ENCODE measurements around the gene LMNTD2. TPM values are rescaled to one million over a fixed set of nuclear protein-coding genes. Genes with fewer than 3 reads are reported as not detected.

The LMNTD2 gene
- total RNA-seq, 2 experiments from 2014 or later: 0.23 to 1.3 TPM

- Mint-ChIP-seq H3K27ac (peak overlapping the region; percentile 75), H3K4me1 (peaks cover 19% of the 10 kb centered on the region), H3K4me3 (peak overlapping the region; percentile 73), H3K36me3 (peaks cover 4% of the 10 kb centered on the region), H3K9me3 (ENCODE audit: low read depth) (no peaks in the 10 kb centered on the region), H3K27me3 (peaks cover 11% of the 10 kb centered on the region)
- CTCF ChIA-PET: interaction anchor here (1.0 to 2.9 kb wide), 4 partner anchors 14 to 162 kb away, joined by 3 to 14 read pairs (median 4); no protein-coding TSS in a partner anchor
- DNase-seq (no peak), ATAC-seq (no peak)
These were observed 8.8 kb upstream of the LMNTD2 start for GRCh38 chr11:569158-569885.

- peak overlapping the region; percentile 75 for H3K27ac Mint-ChIP-seq
- peak; percentile 94 for ATAC-seq
- CTCF ChIA-PET: interaction anchor here (1.0 to 2.9 kb wide), 5 partner anchors 14 to 162 kb away, joined by 3 to 14 read pairs (median 3); no protein-coding TSS in a partner anchor
These were observed 8.0 kb upstream of the LMNTD2 start for GRCh38 chr11:568306-569157.

GRCh38 chr11:567629-568292 is 7.2 kb upstream of the LMNTD2 start:
- H3K9me3 Mint-ChIP-seq (ENCODE audit: low read depth): no peaks in the 10 kb centered on the region
- peak overlapping the region; percentile 80 for H3K4me3 Mint-ChIP-seq
- DNase-seq (peak; percentile 40), ATAC-seq (no peak)
- H3K4me1 Mint-ChIP-seq: peaks cover 16% of the 10 kb centered on the region
- CTCF ChIA-PET: interaction anchor here (1.0 to 2.9 kb wide), 4 partner anchors 13 to 132 kb away, joined by 3 to 14 read pairs (median 4); no protein-coding TSS in a partner anchor
- peaks cover 5% of the 10 kb centered on the region for H3K36me3 Mint-ChIP-seq
- no peaks in the 10 kb centered on the region for H3K27me3 Mint-ChIP-seq
- peak overlapping the region; percentile 46 for H3K27ac Mint-ChIP-seq

More at GRCh38 chr11:568306-569157, 8.0 kb upstream of the LMNTD2 start:
- Mint-ChIP-seq H3K27me3 (peaks cover 5% of the 10 kb centered on the region), H3K36me3 (peaks cover 4% of the 10 kb centered on the region), H3K9me3 (ENCODE audit: low read depth) (no peaks in the 10 kb centered on the region), H3K4me1 (peaks cover 16% of the 10 kb centered on the region), H3K4me3 (peak overlapping the region; percentile 80)
- DNase-seq: peak; percentile 96

- ATAC-seq (no peak), DNase-seq (peak; percentile 40)
- CTCF ChIA-PET: interaction anchor here (1.1 to 2.9 kb wide), 4 partner anchors 8 to 133 kb away, joined by 3 to 14 read pairs (median 4); partner anchors contain the start of gene PHRF1
- H3K36me3 Mint-ChIP-seq: peaks cover 5% of the 10 kb centered on the region
- H3K27me3 Mint-ChIP-seq: no peaks in the 10 kb centered on the region
- peak overlapping the region; percentile 80 for H3K4me3 Mint-ChIP-seq
- no peak overlapping the region for H3K27ac Mint-ChIP-seq
- H3K9me3 Mint-ChIP-seq (ENCODE audit: low read depth): no peaks in the 10 kb centered on the region
- peaks cover 16% of the 10 kb centered on the region for H3K4me1 Mint-ChIP-seq
These were observed 6.6 kb upstream of the LMNTD2 start for GRCh38 chr11:567011-567628.

DNA sequence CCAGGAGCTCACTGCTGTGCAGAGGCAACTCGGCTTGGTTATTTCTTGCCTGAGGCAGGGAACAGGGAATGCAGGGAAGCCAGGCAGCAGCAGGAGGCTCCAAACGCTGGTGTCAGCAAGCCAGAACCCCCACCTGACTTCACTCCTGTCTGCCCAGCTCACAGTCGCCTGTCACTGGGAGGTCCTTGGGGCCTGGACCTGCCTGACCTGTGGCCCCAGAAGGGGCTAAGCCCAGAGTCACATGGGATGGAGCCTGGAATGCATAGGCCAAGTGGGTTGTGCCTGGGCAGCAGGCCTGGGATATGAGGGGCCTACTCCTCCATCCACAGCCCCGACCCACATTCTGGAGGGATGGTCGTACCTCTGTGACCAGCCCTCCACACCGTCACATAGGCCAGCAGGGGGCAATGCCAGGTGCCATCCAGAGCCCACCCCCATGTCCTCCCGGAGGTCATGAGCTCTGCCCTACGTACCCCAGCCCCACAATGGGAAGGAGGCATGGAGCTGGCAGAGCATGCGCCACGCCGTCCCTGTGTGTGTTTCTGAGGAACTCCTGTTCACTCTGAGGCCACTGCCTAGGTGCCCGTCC is 5.5 kb upstream of the LMNTD2 start:
- H3K27ac Mint-ChIP-seq: no peak overlapping the region
- no peak for DNase-seq
- H3K9me3 Mint-ChIP-seq (ENCODE audit: low read depth): no peaks in the 10 kb centered on the region
- no peak for ATAC-seq
- peaks cover 22% of the 10 kb centered on the region for H3K4me1 Mint-ChIP-seq
- H3K36me3 Mint-ChIP-seq: peaks cover 5% of the 10 kb centered on the region
- no peaks in the 10 kb centered on the region for H3K27me3 Mint-ChIP-seq
- H3K4me3 Mint-ChIP-seq: no peak overlapping the region
- CTCF ChIA-PET: interaction anchor here (1.1 to 1.8 kb wide), 2 partner anchors 9 to 47 kb away, joined by 3 to 6 read pairs; partner anchors contain the start of gene PHRF1

DNA sequence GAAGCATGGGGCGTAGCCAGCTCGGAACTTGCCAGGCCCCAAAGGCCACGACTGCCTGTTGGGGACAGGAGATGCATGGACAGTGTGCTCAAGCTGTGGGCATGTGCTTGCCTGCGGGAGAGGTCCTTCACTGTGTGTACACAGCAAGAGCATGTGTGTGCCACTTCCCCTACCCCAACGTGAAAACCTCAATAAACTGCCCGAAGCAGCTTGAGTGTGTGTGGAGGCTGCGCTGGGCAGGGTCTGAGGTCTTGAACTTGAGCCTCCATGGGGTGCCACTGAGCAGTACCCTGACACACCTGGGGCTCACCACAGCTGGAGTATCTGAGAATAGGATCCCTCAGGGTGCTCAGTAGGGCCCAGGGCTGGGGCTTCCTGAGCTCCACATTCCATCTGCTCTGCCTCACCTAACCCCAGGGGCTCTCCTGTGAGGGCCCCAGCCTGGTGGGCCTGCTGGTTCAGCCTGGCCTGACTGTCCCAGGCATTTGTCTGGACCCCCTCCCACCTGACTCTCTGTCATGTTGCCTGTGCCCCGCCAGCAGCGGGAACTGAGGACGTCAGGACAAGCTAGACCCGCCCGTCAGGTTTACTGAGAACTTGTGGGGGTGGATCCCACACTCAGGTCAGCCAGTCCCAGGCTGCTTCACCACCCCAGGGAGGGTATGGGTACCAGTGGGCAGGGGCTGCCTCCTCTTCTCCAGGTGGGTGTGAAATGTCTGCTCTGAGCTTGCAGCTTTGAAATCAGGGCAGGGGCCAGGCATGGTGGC is 3.5 kb upstream of the LMNTD2 start:
- ATAC-seq (no peak), DNase-seq (no peak)
- CTCF ChIA-PET: interaction anchor here (0.8 to 1.7 kb wide), 3 partner anchors 9 to 115 kb away, joined by 3 to 8 read pairs (median 3); no protein-coding TSS in a partner anchor
- Mint-ChIP-seq H3K4me1 (peaks cover 24% of the 10 kb centered on the region), H3K27me3 (no peaks in the 10 kb centered on the region), H3K9me3 (ENCODE audit: low read depth) (no peaks in the 10 kb centered on the region), H3K4me3 (no peak overlapping the region), H3K36me3 (peaks cover 5% of the 10 kb centered on the region), H3K27ac (no peak overlapping the region)

- Mint-ChIP-seq H3K4me3 (no peak overlapping the region), H3K27ac (no peak overlapping the region)
These were observed 2.7 kb upstream of the LMNTD2 start for GRCh38 chr11:563066-563811.

DNA sequence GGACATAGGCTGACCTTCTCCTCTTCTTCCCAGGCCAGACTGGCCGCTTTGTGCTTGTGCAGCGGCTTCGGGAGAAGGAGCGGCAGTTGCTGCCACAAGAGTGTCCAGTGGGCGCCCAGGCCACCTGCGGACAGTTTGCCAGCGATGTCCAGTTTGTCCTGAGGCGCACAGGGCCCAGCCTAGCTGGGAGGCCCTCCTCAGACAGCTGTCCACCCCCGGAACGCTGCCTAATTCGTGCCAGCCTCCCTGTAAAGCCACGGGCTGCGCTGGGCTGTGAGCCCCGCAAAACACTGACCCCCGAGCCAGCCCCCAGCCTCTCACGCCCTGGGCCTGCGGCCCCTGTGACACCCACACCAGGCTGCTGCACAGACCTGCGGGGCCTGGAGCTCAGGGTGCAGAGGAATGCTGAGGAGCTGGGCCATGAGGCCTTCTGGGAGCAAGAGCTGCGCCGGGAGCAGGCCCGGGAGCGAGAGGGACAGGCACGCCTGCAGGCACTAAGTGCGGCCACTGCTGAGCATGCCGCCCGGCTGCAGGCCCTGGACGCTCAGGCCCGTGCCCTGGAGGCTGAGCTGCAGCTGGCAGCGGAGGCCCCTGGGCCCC is 1.6 kb upstream of the LMNTD2 start:
- peak overlapping the region; percentile 88 for H3K4me3 Mint-ChIP-seq
- H3K27ac Mint-ChIP-seq: no peak overlapping the region
- no peaks in the 10 kb centered on the region for H3K9me3 Mint-ChIP-seq (ENCODE audit: low read depth)
- peaks cover 18% of the 10 kb centered on the region for H3K4me1 Mint-ChIP-seq
- peaks cover 2% of the 10 kb centered on the region for H3K36me3 Mint-ChIP-seq
- CTCF ChIA-PET: interaction anchor here (0.6 kb wide), 1 partner anchor 164 kb away, joined by 4 read pairs; no protein-coding TSS in a partner anchor
- DNase-seq (no peak), ATAC-seq (no peak)
- peaks cover 8% of the 10 kb centered on the region for H3K27me3 Mint-ChIP-seq

More at GRCh38 chr11:563066-563811, 2.7 kb upstream of the LMNTD2 start:
- Mint-ChIP-seq H3K36me3 (peaks cover 5% of the 10 kb centered on the region), H3K9me3 (ENCODE audit: low read depth) (no peaks in the 10 kb centered on the region), H3K27me3 (peaks cover 2% of the 10 kb centered on the region), H3K4me1 (peaks cover 24% of the 10 kb centered on the region)
- CTCF ChIA-PET: interaction anchor here (1.2 kb wide), 1 partner anchor 8 kb away, joined by 8 read pairs; no protein-coding TSS in a partner anchor
- DNase-seq (no peak), ATAC-seq (no peak)

- no peaks in the 10 kb centered on the region for H3K9me3 Mint-ChIP-seq (ENCODE audit: low read depth)
- peaks cover 16% of the 10 kb centered on the region for H3K27me3 Mint-ChIP-seq
- CTCF ChIA-PET: interaction anchor here (0.6 kb wide), 1 partner anchor 164 kb away, joined by 4 read pairs; no protein-coding TSS in a partner anchor
These were observed 838 bp upstream of the LMNTD2 start for GRCh38 chr11:561148-562003.

DNA sequence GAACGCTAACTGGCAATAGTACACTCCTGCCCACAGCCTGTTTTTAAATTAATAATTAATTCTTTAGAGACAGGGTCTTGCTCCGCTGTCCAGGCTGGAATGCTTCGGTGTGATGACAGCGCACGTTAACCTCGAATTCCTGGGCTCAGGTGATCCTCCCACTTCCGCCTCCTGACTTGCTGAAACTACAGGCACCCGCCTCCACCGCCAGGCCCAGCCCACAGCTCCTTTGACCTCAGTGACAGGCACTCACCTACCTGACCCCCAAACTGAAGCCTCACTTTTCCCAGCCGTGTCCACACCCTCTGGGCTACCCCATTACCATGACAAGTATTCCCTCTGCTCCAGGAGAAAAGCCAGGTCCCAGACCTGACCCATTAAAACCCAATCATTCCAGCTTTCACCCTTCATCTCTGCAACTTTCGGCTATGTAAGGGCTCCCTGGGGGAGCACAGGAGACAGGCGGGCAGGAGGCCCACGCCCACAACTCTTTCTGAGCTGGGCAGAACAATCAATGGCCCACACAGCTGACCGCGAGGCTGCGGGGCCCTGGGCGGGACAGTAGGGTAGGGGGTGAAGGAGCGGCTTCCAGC is 730 bp downstream of the LMNTD2 start:
- Mint-ChIP-seq H3K4me3 (peak overlapping the region; percentile 88), H3K4me1 (peaks cover 12% of the 10 kb centered on the region), H3K36me3 (peaks cover 2% of the 10 kb centered on the region), H3K27me3 (peaks cover 18% of the 10 kb centered on the region), H3K9me3 (ENCODE audit: low read depth) (no peaks in the 10 kb centered on the region), H3K27ac (peak overlapping the region; percentile 54)
- no peak for DNase-seq
- CTCF ChIA-PET: interaction anchor here (0.8 to 1.4 kb wide), 3 partner anchors 41 to 167 kb away, joined by 3 to 7 read pairs (median 5); no protein-coding TSS in a partner anchor
- no peak for ATAC-seq

More at GRCh38 chr11:561148-562003, 838 bp upstream of the LMNTD2 start:
- Mint-ChIP-seq H3K36me3 (peaks cover 2% of the 10 kb centered on the region), H3K4me3 (peak overlapping the region; percentile 88), H3K27ac (peak overlapping the region; percentile 61), H3K4me1 (peaks cover 12% of the 10 kb centered on the region)
- peak; percentile 56 for ATAC-seq
- no peak for DNase-seq
